Measurements from ENCODE around the gene SAMD4A. TPM values are rescaled to one million over a fixed set of nuclear protein-coding genes. Genes with fewer than 3 reads are reported as not detected.
A peak's percentile ranks its signal among the peaks of the same experiment; 100 is the strongest.

SAMD4A gene
- total RNA-seq, 4 donors from 2014 or later = 15.3 to 40.2 (median 22.3) TPM

- WGBS, 2 donors (ENCODE audit: low coverage in 1 of 2) = 47 to 57% methylated on average over 6 of the region's 6 CpGs
- Histone ChIP-seq H3K9me3 (no peaks in the 10 kb centered on the region), H3K36me3 (no peaks in the 10 kb centered on the region), H3K27ac (peak overlapping the region; percentile 82 to 88 (median 84)), H3K4me1 (peaks cover 3 to 49% (median 15%) of the 10 kb centered on the region in 4 donors), H3K4me3 (no peak overlapping the region), H3K27me3 (no peaks in the 10 kb centered on the region)
- TF ChIP-seq CTCF (IDR thresholded peaks at IDR 0.05) (no peak), EP300 (IDR thresholded peaks at IDR 0.05; ENCODE audit: low read depth) (peak; percentile 51), POLR2AphosphoS5 (IDR thresholded peaks at IDR 0.05) (peak; percentile 75 to 77 (median 76)), POLR2A (IDR thresholded peaks at IDR 0.05) (peak; percentile 17)
- intact Hi-C loops (cut with DNase I; ENCODE audit: low total_unique reads) (no loop called here), in situ Hi-C loops (cut with MboI; ENCODE audit: low pct_ligation_motif_present in 1 of 4, low pct_unique_long_range_greater_than_20kb in 1 of 4, low sequenced_read_pairs in 3 of 4) (no loop called here)
- DNase-seq = peak; percentile 68
Observed at GRCh38 chr14:54652188-54652587, 85.3 kb downstream of the SAMD4A start.

- Histone ChIP-seq H3K36me3 (no peaks in the 10 kb centered on the region), H3K4me1 (peaks cover 3 to 46% (median 15%) of the 10 kb centered on the region in 4 donors), H3K27ac (peak overlapping the region; percentile 82 to 88 (median 84)), H3K9me3 (no peaks in the 10 kb centered on the region), H3K4me3 (peak overlapping the region in 1 of 4 donors; percentile 15), H3K27me3 (no peaks in the 10 kb centered on the region)
- no peak for DNase-seq
- in situ Hi-C loops (cut with MboI; ENCODE audit: low pct_ligation_motif_present in 1 of 4, low pct_unique_long_range_greater_than_20kb in 1 of 4, low sequenced_read_pairs in 3 of 4) (no loop called here), intact Hi-C loops (cut with DNase I; ENCODE audit: low total_unique reads) (no loop called here)
- WGBS, 2 donors (ENCODE audit: low coverage in 1 of 2) = 56 to 58% methylated on average over 11 of the region's 11 CpGs
- TF ChIP-seq EP300 (IDR thresholded peaks at IDR 0.05; ENCODE audit: low read depth) (no peak), POLR2A (IDR thresholded peaks at IDR 0.05) (no peak), POLR2AphosphoS5 (IDR thresholded peaks at IDR 0.05) (no peak), CTCF (IDR thresholded peaks at IDR 0.05) (no peak)
Observed at GRCh38 chr14:54652605-54653052, 85.7 kb downstream of the SAMD4A start.

- WGBS, 2 donors (ENCODE audit: low coverage in 1 of 2) = 75 to 79% methylated on average over 5 to 11 of the region's 11 CpGs
- Histone ChIP-seq H3K36me3 (no peaks in the 10 kb centered on the region), H3K4me1 (peaks cover 3 to 40% (median 15%) of the 10 kb centered on the region in 4 donors), H3K27ac (peak overlapping the region; percentile 82 to 88 (median 84)), H3K27me3 (no peaks in the 10 kb centered on the region), H3K9me3 (no peaks in the 10 kb centered on the region), H3K4me3 (no peak overlapping the region)
- no peak for TF ChIP-seq EP300 (IDR thresholded peaks at IDR 0.05; ENCODE audit: low read depth)
- no peak for TF ChIP-seq POLR2A (IDR thresholded peaks at IDR 0.05)
- no peak for TF ChIP-seq CTCF (IDR thresholded peaks at IDR 0.05)
- TF ChIP-seq POLR2AphosphoS5 (IDR thresholded peaks at IDR 0.05) = peak in 2 of 3 donors; percentile 37 to 40
- peak; percentile 20 for DNase-seq
- intact Hi-C loops (cut with DNase I; ENCODE audit: low total_unique reads) = no loop called here
- in situ Hi-C loops (cut with MboI; ENCODE audit: low pct_ligation_motif_present in 1 of 4, low pct_unique_long_range_greater_than_20kb in 1 of 4, low sequenced_read_pairs in 3 of 4) = no loop called here
Observed at GRCh38 chr14:54653712-54654469, 87.0 kb downstream of the SAMD4A start.

DNA sequence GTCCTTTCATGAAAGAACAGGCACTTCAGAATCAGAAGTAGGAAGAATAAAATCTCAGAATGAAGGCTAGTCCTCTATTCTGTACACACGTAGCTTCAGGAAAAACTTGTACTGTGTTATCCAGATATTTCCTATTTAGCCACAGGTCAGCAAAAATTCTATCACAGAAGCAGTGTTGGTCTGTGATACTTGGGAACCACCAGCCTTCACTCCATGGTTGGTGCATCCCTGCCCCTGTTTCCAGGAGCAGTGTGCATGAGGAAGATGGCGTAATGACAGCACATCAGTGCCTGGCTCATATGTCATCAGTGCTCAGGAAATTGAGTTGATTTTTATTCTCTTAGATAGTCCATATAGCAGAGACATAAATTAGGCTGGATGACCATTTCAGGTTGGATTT is 87.7 kb downstream of the SAMD4A start:
- in situ Hi-C loops (cut with MboI; ENCODE audit: low pct_ligation_motif_present in 1 of 4, low pct_unique_long_range_greater_than_20kb in 1 of 4, low sequenced_read_pairs in 3 of 4) = no loop called here
- intact Hi-C loops (cut with DNase I; ENCODE audit: low total_unique reads) = no loop called here

More for the DNA sequence above, 87.7 kb downstream of the SAMD4A start:
- TF ChIP-seq CTCF (IDR thresholded peaks at IDR 0.05) = no peak
- no peak for TF ChIP-seq POLR2A (IDR thresholded peaks at IDR 0.05)
- TF ChIP-seq POLR2AphosphoS5 (IDR thresholded peaks at IDR 0.05) = no peak
- TF ChIP-seq EP300 (IDR thresholded peaks at IDR 0.05; ENCODE audit: low read depth) = no peak
- H3K4me3 ChIP-seq = no peak overlapping the region
- H3K4me1 ChIP-seq = peaks cover 3 to 40% (median 15%) of the 10 kb centered on the region in 4 donors
- no peaks in the 10 kb centered on the region for H3K36me3 ChIP-seq
- 50 to 81% methylated on average over 1 to 2 of the region's 2 CpGs for WGBS, 2 donors (ENCODE audit: low coverage in 1 of 2)
- H3K27me3 ChIP-seq = no peaks in the 10 kb centered on the region
- no peak for DNase-seq
- peak overlapping the region; percentile 82 to 88 (median 84) for H3K27ac ChIP-seq
- H3K9me3 ChIP-seq = no peaks in the 10 kb centered on the region

Data from transverse colon (tissue), 4 donors.